OCI-LY1 (cell line): ENCODE results near the gene VRK1.

Experiments used
- H2AFZ ChIP-seq: fragments of 200-600 bp; sonication (generic), shearing (Covaris generic); 2 replicates; pipeline ENCODE4 v1.6.0; 2014; ENCODE audit warnings: antibody characterized with exemption, mild to moderate bottlenecking, low read length
- H3F3A ChIP-seq: fragments of 200-600 bp; sonication (generic), shearing (Covaris generic); 2 replicates; pipeline ENCODE4 v1.6.0; 2014; ENCODE audit warnings: mild to moderate bottlenecking, antibody characterized with exemption, low read length, moderate library complexity; ENCODE audit not compliant: insufficient read depth
- H3K27ac ChIP-seq: fragments of 200-600 bp; sonication (generic); 2 replicates; pipeline ENCODE4 v1.5.1; 2014; ENCODE audit warnings: low read length, mixed run types, mild to moderate bottlenecking, low read depth; ENCODE audit not compliant: poor library complexity, severe bottlenecking
- H3K27me3 ChIP-seq: fragments of 200-600 bp; sonication (generic); 2 replicates; pipeline ENCODE4 v1.6.0; 2014; ENCODE audit warnings: antibody characterized with exemption, mild to moderate bottlenecking, low read length, moderate library complexity; ENCODE audit not compliant: insufficient read depth
- H3K36me3 ChIP-seq: fragments of 200-600 bp; sonication (generic); 2 replicates; pipeline ENCODE4 v1.6.1; 2014; ENCODE audit warnings: mild to moderate bottlenecking, antibody characterized with exemption, low read length, moderate library complexity, mixed read lengths; ENCODE audit not compliant: insufficient read depth
- H3K4me1 ChIP-seq: fragments of 200-600 bp; sonication (generic); 2 replicates; pipeline ENCODE4 v1.5.1; 2014; ENCODE audit warnings: mild to moderate bottlenecking, low read length, moderate library complexity; ENCODE audit not compliant: insufficient read depth, severe bottlenecking
- H3K4me2 ChIP-seq: fragments of 200-600 bp; sonication (generic), shearing (Covaris generic); 2 replicates; pipeline ENCODE4 v1.6.1; 2014; ENCODE audit warnings: low read length
- H3K4me3 ChIP-seq: fragments of 200-600 bp; sonication (generic); 2 replicates; pipeline ENCODE4 v1.5.1; 2014; ENCODE audit warnings: low read length, low read depth, mild to moderate bottlenecking, mixed read lengths; ENCODE audit not compliant: poor library complexity, severe bottlenecking
- H3K79me2 ChIP-seq: fragments of 200-600 bp; shearing (Covaris generic); 2 replicates; pipeline ENCODE4 v1.6.1; 2016; ENCODE audit warnings: mixed run types, low read length, mixed read lengths; ENCODE audit not compliant: insufficient read depth
- H3K9ac ChIP-seq: fragments of 200-600 bp; sonication (generic), shearing (Covaris generic); 2 replicates; pipeline ENCODE4 v1.6.1; 2014; ENCODE audit warnings: mild to moderate bottlenecking, low read length, mixed read lengths
- H3K9me2 ChIP-seq: fragments of 200-600 bp; sonication (generic), shearing (Covaris generic); 2 replicates; pipeline ENCODE4 v1.6.1; 2014; ENCODE audit warnings: low read depth, mild to moderate bottlenecking, low read length, mixed read lengths
- H3K9me3 ChIP-seq: fragments of 200-600 bp; shearing (Covaris generic); 2 replicates; pipeline ENCODE4 v1.6.1; 2014; ENCODE audit warnings: low read length, mixed read lengths
- H4K20me1 ChIP-seq: fragments of 200-600 bp; sonication (generic), shearing (Covaris generic); 2 replicates; pipeline ENCODE4 v1.6.0; 2016; ENCODE audit warnings: mild to moderate bottlenecking, low read length; ENCODE audit not compliant: insufficient read depth
- CTCF ChIP-seq: fragments of 200-600 bp; sonication (generic), shearing (Covaris generic); IDR thresholded peaks from 2 replicates; pipeline ENCODE4 v1.5.1; 2017; ENCODE audit warnings: mild to moderate bottlenecking, antibody characterized with exemption, low read length, moderate library complexity, mixed read lengths
- EZH2 ChIP-seq: fragments of 200-600 bp; sonication (generic), shearing (Covaris generic); IDR thresholded peaks from 2 replicates; pipeline ENCODE4 v1.8.0; 2017; ENCODE audit warnings: borderline replicate concordance, mixed run types, mild to moderate bottlenecking, antibody characterized with exemption, low read length, moderate library complexity, mixed read lengths

The VRK1 gene

DNA sequence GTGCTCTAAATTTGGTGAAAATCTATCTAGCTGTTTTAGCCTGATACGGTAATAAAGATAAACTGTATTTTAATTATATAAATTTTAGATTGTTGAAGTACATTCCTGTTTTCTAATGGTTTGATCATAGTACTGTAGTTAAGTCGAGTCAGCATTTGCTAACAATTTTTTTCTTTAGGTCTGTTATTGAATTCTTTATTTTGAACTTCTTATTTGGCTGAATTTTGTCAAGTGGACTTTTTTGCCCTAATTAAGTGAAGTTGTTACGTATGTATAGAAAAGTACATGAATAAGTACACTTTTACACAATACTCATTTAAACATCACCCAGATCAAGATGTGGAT is 66.8 kb downstream of the VRK1 start:
- Histone ChIP-seq H3K9me3 (no peaks in the 10 kb centered on the region), H3K79me2 (no peaks in the 10 kb centered on the region), H3K27ac (no peak overlapping the region), H3K27me3 (no peaks in the 10 kb centered on the region), H3K9me2 (no peaks in the 10 kb centered on the region), H3K4me2 (no peak overlapping the region), H4K20me1 (no peaks in the 10 kb centered on the region), H3K36me3 (peaks cover 53% of the 10 kb centered on the region), H2AFZ (no peak overlapping the region), H3F3A (no peaks in the 10 kb centered on the region), H3K4me1 (no peaks in the 10 kb centered on the region), H3K9ac (no peak overlapping the region), H3K4me3 (no peak overlapping the region)
- TF ChIP-seq EZH2 (no peak), CTCF (no peak)

GRCh38 chr14:96867634-96868033 is 70.5 kb downstream of the VRK1 start:
- H3K9me3 ChIP-seq, result no peaks in the 10 kb centered on the region
- H3K9me2 ChIP-seq, result no peaks in the 10 kb centered on the region
- no peak overlapping the region for H3K27ac ChIP-seq
- H3K4me3 ChIP-seq, result no peak overlapping the region
- no peak overlapping the region for H2AFZ ChIP-seq
- H3K36me3 ChIP-seq, result peaks cover 44% of the 10 kb centered on the region
- H3K79me2 ChIP-seq, result no peaks in the 10 kb centered on the region
- H4K20me1 ChIP-seq, result no peaks in the 10 kb centered on the region
- no peak overlapping the region for H3K4me2 ChIP-seq
- H3K9ac ChIP-seq, result no peak overlapping the region
- no peaks in the 10 kb centered on the region for H3K4me1 ChIP-seq
- no peaks in the 10 kb centered on the region for H3K27me3 ChIP-seq
- TF ChIP-seq EZH2 (no peak), CTCF (no peak)
- no peaks in the 10 kb centered on the region for H3F3A ChIP-seq

GRCh38 chr14:96874127-96874526 is 76.9 kb downstream of the VRK1 start:
- H4K20me1 ChIP-seq, result no peaks in the 10 kb centered on the region
- no peak overlapping the region for H3K4me3 ChIP-seq
- TF ChIP-seq EZH2, result no peak
- no peak for TF ChIP-seq CTCF
- H3K9me2 ChIP-seq, result no peaks in the 10 kb centered on the region
- no peaks in the 10 kb centered on the region for H3K9me3 ChIP-seq
- H3K27ac ChIP-seq, result no peak overlapping the region
- H2AFZ ChIP-seq, result no peak overlapping the region
- no peak overlapping the region for H3K9ac ChIP-seq
- H3K4me1 ChIP-seq, result no peaks in the 10 kb centered on the region
- H3F3A ChIP-seq, result no peaks in the 10 kb centered on the region
- peaks cover 50% of the 10 kb centered on the region for H3K36me3 ChIP-seq
- H3K4me2 ChIP-seq, result no peak overlapping the region
- H3K79me2 ChIP-seq, result no peaks in the 10 kb centered on the region
- H3K27me3 ChIP-seq, result no peaks in the 10 kb centered on the region
